ENCODE data around the gene GNAO1.

DNA sequence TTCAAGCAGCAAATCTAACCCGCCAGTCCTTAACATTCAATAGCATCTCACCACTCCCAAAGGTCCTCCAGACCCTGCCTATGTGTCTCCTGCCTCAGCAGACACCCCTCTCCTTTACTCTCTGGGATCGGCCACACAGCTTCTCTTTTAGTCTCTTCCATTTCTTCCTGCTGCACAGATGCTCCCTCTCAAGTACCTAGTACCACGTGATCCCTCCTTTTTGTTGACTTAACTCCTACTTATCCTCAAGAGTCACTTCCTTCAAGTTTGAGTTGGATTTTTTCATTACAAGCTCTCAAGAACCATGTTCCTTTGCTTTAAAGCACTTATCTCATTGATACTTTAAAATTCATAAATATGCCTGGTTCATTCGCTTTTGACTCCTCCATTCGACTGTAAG lies 209.2 kb downstream of the GNAO1 start:
- TF ChIP-seq, protein P1, sequence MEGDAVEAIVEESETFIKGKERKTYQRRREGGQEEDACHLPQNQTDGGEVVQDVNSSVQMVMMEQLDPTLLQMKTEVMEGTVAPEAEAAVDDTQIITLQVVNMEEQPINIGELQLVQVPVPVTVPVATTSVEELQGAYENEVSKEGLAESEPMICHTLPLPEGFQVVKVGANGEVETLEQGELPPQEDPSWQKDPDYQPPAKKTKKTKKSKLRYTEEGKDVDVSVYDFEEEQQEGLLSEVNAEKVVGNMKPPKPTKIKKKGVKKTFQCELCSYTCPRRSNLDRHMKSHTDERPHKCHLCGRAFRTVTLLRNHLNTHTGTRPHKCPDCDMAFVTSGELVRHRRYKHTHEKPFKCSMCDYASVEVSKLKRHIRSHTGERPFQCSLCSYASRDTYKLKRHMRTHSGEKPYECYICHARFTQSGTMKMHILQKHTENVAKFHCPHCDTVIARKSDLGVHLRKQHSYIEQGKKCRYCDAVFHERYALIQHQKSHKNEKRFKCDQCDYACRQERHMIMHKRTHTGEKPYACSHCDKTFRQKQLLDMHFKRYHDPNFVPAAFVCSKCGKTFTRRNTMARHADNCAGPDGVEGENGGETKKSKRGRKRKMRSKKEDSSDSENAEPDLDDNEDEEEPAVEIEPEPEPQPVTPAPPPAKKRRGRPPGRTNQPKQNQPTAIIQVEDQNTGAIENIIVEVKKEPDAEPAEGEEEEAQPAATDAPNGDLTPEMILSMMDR (conservative IDR thresholded peaks at IDR 0.05; ENCODE audit: low read depth, low read length): no peak
- no peak for TF ChIP-seq EZH2 (IDR thresholded peaks at IDR 0.05; ENCODE audit: borderline replicate concordance, low read depth, low read length, poor library complexity, severe bottlenecking)
